ENCODE data around the gene KLF15.

The KLF15 gene

DNA sequence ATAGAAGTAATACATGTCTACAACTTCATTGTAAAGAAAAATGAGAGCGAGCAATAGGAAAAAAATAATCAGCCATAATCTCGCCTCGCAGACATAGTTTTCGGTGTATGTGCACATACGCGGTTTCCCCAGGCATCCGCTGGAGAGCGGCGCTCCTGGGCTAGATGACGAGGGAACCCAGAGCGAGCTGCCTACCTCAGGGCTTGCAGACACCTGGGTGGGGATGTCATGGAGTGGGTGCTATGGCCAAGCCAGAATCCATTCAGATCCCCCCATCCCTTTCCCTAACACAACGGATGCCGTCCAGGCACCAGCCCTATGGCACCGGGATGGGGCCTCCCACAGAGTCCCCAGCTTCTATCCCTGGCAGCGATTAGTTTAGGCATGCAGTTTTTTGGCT, 33.0 kb upstream of the KLF15 start:
- H3K27ac ChIP-seq = no peak overlapping the region
- no peak for DNase-seq (ENCODE audit: low read depth, low spot score)

DNA sequence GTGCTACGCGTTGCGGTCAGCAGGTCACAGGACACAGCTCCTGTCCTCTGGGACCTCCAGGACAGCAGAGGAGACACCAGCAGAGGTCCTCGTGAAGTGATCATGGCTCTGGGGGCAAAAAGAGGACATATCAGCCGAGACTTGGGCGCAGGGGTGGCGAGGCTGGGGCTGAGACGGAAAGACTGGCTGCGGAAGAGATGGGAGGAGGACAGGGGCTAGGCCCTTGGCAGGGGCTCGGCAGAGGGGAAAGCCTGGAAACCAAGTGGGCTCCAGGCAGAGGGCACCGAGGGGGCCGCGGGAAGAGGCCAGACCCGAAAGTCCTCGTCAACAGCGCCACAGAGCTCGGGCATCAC, 32.6 kb upstream of the KLF15 start:
- no peak for DNase-seq (ENCODE audit: low read depth, low spot score)
- H3K27ac ChIP-seq = peak overlapping the region; percentile 10

DNA sequence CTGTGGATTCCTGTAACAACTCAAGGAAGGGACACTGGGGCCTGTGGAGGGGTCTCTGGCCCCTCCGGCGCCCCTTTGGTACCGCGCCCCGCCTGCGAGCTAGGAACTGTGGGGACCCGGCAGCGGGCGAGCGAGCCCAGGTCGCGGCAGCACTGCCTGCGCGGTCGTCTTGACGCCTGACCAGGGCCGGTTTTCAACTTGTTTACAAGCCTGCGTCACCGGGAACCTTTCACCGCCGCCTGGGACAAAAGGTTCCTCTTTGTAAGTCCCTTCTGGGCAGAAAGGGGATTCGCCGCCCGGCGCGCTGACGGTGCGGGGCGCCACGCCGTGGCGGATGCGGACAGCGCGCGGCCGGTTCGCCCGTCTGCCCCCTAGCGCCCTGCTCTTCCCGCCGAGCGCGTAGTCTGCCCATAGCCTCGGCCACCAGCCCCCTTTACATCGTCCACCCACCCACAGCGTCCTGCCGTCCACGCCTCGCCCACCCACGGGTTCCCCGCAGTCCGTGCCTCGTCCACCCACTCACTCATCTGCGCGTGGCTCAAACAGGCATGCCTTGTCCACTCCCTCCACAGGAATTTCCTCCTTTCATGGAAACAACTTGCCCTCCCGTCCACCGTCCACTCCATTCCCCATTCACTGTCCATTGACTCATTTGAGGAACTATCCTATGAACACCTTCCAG, 32.0 kb upstream of the KLF15 start:
- peak overlapping the region; percentile 10 for H3K27ac ChIP-seq

DNA sequence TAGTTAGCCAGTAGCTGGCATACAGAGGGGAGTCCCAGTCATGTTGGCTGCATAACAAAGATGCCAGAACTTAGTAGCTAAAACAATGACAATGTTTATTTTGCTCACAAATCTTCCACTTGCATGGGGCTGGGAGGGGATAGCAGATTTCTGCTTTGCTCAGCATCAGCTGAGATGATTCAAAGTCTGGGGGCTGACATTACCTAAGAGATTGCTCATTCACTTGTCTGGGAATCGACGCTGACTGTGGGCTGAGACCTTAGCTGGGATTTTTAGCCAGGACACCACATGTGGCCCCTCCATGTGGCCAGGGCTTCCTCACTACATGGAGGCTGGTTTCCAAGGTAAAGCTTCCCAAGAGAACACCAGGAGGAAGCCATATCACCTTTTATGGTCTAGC, 24.8 kb upstream of the KLF15 start:
- DNase-seq (ENCODE audit: low read depth, low spot score) = no peak

More for the DNA sequence above, 32.0 kb upstream of the KLF15 start:
- DNase-seq (ENCODE audit: low read depth, low spot score) = peak; percentile 26

DNA sequence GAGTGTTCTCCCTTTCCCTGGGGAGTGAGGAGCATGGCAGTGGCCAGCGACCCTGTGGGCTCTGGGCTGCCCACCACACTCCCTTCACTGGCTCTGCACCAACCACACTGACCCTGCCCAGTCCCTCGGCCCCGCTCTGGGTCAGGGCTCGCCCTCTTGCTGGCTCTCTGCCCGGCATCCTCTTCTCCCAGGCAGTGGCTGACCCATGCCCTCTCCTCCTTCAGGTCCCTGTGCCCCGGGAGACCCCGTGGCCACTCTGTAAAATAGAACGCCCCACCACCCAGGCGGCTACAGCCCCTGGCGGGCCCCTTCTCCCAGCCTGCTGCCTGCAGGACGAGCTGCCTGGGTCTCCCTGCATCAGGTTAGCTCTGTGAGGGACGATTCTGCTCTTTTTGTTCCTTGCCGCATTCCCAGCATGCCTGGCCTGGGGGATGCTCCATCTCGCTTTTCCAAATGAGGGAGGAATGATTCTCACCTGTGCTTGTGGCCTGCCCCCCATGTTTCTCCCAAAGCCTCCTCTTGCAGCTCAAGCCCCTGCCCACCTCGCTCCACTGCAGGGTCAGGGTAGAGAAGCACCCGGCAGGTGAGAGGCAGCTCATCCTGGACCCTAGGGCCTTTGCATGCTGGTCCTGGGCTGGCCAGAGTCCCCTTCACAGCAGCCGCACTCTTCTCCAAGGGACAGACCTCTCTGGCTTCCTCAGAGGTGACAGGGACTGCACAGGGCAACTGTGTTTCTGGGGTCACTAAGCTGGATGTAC, 23.0 kb upstream of the KLF15 start:
- no peak for DNase-seq (ENCODE audit: low read depth, low spot score)
- no peak overlapping the region for H3K27ac ChIP-seq

More for the DNA sequence above, 24.8 kb upstream of the KLF15 start:
- H3K27ac ChIP-seq = no peak overlapping the region

DNA sequence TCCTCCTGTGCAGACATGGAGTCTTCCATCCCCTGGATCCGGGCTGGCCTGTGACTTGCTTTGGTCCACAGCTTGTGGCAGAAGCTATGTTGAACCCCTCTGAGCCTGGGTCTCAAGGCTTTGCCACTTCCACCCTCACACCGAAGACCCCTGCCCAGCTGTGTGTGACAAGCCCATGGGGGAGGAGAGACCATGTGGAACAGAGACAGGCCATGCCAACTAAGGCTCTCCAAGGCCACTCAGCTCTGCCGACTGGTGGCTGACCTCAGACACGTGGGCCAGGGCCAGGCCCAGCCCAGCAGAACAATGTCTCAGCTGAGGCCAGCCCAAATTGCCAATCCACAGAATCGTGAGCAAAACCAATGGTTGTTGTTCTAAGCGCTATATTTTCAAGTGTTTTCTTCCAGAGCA, 21.1 kb upstream of the KLF15 start:
- DNase-seq (ENCODE audit: low read depth, low spot score) = no peak
- H3K27ac ChIP-seq = no peak overlapping the region

DNA sequence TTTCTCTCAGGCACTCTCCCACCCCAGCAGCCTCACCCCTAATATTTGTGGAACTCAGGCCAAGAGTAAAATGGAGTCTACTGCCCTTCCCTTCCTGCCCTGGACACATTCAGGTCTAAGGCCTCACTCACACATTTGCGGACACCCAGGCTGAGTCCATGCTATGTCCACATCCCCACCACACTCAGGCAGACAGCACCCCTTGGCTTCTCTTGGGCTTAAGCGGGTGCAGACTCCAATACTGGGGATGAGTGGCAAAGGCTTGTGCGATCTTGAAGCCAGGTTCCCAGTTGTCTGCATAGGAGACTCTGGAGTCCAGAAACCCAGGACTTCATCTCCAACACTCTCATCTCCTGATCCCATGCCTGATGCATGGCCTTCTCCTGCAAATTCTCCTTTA, 20.0 kb upstream of the KLF15 start:
- no peak for DNase-seq (ENCODE audit: low read depth, low spot score)
- H3K27ac ChIP-seq = no peak overlapping the region

DNA sequence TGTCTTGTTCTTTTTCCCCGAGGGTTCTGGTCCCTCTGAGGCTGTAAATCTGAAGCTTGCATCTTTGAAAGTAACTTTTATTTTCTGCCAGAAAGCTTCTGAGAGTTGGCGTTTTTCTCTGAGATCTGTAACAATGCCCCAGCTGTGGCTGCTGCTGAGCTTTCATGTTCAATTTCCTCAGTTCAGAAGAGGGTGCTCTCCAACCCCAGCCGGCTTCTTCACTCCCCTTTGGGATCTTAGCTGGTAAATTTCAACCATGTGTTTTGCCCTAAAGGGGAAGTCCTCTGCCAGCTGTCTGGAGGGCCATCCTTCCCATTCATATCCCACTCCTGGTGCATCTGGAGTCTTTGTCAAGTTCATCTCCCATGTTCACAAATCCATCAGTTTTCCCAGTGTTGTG, 19.2 kb upstream of the KLF15 start:
- no peak for DNase-seq (ENCODE audit: low read depth, low spot score)
- no peak overlapping the region for H3K27ac ChIP-seq

DNA sequence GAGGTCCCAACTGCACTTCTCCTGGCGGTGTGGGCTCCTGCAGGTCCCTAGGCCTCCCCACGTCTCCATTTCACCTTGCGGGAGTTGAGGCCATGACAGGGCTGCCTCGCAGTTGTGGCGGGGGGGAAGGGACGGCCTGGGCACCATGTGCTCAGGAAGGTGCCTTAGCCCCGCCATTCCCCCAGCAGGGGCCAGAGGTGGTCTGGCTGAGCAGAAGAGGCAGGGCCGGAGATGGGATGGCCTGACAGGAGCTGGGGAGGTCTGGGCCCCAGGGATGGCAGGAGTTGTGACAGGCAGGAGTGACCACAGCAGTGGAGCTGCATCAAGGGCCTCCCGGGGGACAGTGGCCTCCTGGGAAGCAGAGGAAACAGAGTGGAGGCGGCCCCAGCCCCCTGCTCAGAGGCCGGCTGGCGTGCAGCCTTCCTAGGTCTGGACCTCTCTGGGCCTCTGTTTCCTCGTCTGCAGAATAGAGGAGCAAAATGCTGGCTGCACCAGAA, 18.7 kb upstream of the KLF15 start:
- no peak for DNase-seq (ENCODE audit: low read depth, low spot score)
- no peak overlapping the region for H3K27ac ChIP-seq

DNA sequence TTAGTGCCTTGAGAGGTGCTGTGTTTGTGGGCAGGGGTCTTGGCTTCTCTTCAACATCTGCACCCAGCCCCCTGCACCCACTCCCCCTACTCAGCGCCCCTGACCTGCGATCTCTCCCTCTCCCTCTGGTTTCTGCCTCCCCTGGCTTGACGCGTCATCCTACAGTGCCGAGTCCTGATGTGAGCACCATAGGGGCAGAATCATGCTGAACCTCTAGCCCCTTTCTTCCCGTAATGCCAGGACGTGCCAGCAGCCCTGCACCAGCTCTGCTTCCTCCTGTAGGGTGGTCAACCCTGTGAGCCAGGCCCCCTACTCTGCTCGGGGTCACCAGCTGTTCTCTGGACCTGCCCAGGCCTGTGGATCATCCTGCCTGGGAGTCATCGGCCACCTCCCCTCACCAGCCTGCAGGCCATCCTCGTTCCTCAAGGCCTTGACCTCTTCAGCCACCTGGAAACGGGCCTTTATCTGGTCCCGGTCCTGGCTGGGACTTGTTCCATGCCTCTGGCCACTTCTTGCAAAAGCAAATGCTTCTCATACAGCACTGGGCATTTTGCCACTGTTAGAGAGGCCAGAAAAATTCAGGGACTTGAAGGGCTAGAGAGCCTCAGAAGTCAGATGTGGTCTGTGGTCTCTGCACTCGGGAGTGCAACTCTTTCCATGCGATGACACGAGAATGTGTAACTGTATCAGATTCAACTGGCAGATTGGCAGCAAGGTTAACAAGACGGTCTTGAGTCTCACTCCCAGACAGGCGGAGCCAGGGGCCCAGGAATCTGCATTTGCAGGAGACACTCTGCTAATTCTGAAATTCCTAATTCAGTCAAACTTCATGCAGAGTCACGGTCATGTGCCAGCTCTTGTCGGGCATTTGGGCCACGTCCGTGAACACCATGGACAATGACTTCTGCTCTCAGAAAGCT, 16.7 kb upstream of the KLF15 start:
- no peak for DNase-seq (ENCODE audit: low read depth, low spot score)
- H3K27ac ChIP-seq = no peak overlapping the region

DNA sequence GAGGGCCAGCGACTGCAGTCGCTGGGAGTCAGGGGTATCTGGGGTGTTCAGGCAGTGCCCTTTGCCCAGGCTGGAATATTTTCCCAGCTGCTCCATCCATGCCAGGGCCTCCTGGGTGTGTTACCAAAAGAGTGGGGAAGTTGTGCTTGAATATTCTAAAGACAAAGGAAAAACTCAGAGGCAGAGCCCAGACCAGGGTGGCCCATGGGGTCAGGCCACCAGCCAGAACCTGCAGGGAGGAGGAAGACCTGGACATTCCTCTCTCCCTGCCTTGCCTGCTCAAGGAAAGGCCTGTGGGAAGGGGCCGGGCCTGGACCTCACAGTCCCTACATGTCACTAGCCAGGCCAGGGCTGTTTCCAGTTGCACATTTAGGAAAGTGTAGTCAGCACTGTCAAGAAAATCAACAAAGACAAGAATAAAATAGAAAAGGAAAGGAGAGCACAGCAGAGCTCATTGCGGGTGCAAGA, 16.0 kb upstream of the KLF15 start:
- H3K27ac ChIP-seq = no peak overlapping the region
- DNase-seq (ENCODE audit: low read depth, low spot score) = no peak

DNA sequence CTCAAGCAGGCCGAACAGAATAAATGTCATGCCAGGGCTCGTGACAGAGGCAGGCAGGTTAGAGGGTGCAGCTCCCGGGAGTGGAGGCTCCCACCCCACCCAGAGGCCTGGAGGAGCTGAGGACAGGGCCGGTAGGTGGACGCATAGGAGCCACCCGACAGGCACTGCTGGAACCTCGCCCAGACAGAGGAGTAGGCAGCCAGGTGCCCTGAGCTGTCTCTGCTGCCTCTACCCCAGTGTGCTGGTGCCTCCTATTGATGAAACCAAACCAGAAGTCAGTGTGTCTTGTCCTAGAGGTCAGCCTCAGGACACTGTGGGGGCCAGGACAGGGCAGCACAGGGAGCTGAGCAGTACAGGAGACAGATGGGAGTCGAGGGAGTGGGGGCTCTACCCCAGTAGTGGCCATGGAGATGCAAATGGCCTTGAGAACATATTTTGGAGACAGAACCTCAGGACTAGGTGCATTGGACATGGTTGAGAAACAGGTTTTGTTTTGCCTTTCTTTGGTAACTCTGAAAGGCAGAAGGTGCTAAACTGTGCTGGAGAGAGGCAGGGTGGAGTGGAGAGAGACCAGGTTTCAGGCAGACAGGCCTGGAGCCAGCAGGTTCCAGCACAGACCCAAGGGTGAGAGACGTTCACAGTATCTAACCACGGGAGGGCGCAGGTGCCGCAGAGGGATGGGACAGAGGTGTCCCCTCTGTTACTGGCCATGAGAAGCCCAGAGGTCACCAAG, 15.4 kb upstream of the KLF15 start:
- no peak for DNase-seq (ENCODE audit: low read depth, low spot score)
- no peak overlapping the region for H3K27ac ChIP-seq

DNA sequence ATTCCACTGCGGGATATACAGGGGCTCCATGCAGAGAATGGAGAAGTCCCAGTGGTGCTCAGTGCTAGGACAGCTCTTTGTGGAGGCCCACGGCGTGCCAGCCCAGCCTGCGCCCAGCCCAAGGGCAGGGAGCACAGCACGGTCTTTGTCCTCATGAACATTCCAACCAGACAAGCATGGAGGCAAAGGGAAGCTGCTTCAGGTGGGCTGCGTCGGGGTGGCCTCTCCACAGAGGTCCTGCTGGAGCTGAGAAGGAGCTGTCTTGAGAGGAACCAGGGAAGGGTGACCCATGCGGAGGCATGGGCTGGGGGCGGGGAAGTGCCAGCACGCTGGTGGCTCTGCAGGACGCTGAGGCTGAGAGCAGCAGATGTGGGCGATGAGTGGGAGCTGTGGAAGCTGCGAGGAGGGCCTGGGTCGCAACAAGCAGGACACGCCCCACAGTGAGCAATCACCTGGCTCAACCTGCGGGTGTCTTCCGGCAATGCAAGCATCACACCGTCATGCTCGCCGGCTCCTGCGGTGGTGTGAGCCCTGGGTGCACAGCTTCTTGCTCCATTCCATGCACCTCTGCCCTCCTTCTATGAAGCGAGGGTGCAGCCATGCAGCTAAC, 14.0 kb upstream of the KLF15 start:
- no peak for DNase-seq (ENCODE audit: low read depth, low spot score)
- no peak overlapping the region for H3K27ac ChIP-seq

DNA sequence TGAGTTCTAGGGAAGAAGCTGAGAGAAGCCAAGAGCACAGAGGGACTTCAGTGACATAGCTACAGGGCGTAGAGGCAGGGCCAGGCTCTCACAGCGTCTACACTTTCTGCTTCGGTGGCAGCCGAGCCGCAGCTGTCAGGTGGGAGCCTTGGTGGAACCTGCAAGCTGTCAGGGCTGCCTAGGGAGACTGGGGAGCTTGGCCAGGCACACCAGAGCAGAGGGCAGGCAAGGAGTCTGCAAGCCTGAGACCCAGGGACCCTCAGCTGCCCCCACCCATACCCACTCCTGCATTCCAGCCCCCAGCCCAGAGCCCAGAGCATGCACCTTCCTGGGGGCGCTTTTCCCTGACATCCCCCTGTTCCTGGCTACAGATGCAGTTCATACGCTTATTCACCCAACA, 13.4 kb upstream of the KLF15 start:
- H3K27ac ChIP-seq = no peak overlapping the region
- no peak for DNase-seq (ENCODE audit: low read depth, low spot score)

DNA sequence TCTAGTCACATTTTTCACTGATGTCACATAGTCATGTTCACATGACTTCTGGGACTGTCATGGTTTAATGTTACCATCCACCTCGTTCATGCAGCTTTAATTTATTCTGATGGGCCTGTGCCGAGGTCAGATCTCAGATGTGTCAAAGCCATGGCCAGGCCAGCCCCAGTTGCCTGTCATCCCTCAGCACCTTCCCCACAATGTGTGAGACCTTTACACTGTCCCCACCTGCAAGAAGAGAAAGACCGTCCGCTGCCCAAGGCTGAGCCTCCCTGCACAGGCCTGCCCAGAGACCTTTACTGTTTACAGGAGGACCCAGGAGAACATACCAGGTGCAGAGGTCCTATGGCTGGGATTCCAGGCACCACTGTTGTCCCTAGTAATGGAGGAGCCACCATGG, 12.8 kb upstream of the KLF15 start:
- DNase-seq (ENCODE audit: low read depth, low spot score) = no peak
- H3K27ac ChIP-seq = no peak overlapping the region

DNA sequence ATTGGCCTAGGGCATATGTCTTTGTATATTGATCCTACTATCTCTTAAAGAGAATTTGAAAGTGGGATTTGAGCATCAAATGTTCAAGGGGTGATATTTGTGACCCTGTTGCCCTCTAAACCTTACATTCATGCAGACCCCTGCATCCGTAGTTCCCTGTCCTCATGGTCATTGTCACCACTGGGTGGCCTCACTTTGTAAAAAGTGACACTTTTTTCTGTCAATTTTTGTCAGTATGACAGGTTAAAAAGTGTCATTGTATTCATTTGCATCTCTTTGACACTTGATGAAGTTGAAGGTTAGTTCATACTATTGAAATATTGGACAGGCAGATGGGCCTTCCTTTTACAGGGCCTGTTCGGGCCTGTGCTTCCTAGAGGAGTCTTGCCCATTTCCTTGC, 12.3 kb upstream of the KLF15 start:
- no peak for DNase-seq (ENCODE audit: low read depth, low spot score)

DNA sequence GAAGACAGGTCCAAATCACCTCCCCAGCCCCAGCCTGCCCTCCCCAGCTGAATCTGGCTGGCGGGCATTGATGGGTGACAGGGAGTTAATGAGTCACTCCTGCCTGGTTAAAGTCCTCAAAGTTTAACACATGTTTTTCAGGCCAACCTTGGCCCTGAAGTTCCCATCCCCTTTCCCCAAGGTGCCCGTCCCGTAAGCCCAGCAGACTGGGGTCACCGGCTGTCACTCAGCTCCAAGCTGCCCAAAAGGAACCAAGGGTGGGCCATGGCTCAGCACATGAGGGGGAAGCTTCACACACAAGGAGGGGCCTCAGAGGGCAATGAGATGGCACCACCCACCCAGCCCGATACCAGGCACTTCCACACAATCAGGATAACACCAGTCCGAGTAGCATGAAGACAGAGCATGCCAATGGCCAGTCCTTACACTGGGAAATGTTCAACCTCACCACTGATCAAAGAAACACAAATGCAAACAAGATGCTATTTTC, 10.2 kb upstream of the KLF15 start:
- no peak for DNase-seq (ENCODE audit: low read depth, low spot score)

More for the DNA sequence above, 12.3 kb upstream of the KLF15 start:
- H3K27ac ChIP-seq = no peak overlapping the region

DNA sequence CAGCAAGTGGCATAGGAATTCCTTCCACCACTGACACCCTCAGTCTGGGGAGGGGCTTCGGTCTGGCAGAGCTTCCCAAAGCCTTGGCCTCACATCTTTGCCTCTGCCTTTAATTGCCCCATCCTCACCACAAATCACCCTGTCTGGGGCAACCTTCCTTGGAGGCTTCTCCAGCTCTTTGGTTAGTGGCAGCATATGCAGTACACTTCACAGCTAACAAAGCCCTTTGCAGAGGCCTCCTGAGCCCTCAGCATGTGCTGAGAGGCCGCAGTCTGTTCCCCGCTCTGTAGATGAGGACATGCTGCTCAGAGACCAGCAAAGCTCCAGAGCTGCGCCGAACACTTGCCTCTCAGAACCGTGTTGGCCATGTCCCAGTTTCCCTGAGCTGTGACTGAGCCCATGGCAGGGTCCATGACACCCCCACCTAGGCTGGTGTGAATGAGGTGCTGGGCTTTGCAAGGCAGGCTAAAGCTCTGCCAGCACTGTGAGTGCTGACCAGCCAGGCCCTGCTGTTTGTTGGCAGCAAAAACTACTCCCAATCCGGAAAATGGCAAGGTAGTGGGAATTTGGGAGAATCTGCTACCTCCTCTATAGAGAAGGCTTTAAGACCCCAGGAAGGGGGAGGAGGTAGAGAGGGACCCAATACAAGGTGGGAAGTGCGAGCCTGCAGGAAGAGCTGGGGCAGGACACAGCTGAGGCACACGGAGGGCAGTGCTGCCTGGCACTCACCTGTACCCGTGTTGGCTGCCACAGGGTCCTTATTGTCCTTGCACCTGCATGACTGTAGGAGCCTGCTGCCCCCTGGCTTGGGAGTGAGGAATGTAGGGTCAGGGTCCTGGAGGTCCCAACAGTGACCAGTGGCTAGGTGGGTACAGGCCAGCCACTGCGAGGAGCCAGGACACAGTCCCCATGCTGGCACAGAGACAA, 8.4 kb upstream of the KLF15 start:
- no peak for DNase-seq (ENCODE audit: low read depth, low spot score)

More for the DNA sequence above, 10.2 kb upstream of the KLF15 start:
- H3K27ac ChIP-seq = no peak overlapping the region

More for the DNA sequence above, 8.4 kb upstream of the KLF15 start:
- H3K27ac ChIP-seq = no peak overlapping the region

Measured in epithelial cell of prostate (primary cell).